Mesothelial cell of epicardium (in vitro differentiated cells): ENCODE data around the gene MAB21L4. TPM values are rescaled to one million over a fixed set of nuclear protein-coding genes. Genes with fewer than 3 reads are reported as not detected.

Experiments
- DNase-seq, 2 experiments: peaks; one replicate each; pipeline ENCODE4 v3.0.0; 2021; ENCODE audit warnings: low spot score in 2 of 2; ENCODE audit not compliant: unreplicated experiment in 2 of 2
- H3K27ac Mint-ChIP-seq: 2 replicates; pipeline ENCODE4 v1.8.0; 2021; ENCODE audit warnings: mixed read lengths
- H3K27me3 Mint-ChIP-seq: 2 replicates; pipeline ENCODE4 v1.8.0; 2021; ENCODE audit warnings: low read depth, mixed read lengths
- H3K36me3 Mint-ChIP-seq: 2 replicates; pipeline ENCODE4 v1.8.0; 2021; ENCODE audit warnings: mixed read lengths
- H3K4me1 Mint-ChIP-seq: 2 replicates; pipeline ENCODE4 v1.8.0; 2021; ENCODE audit warnings: mixed read lengths
- H3K4me3 Mint-ChIP-seq: 2 replicates; pipeline ENCODE4 v1.8.0; 2021; ENCODE audit warnings: mild to moderate bottlenecking, moderate library complexity, mixed read lengths
- H3K9me3 Mint-ChIP-seq: 2 replicates; pipeline ENCODE4 v1.8.0; 2021; ENCODE audit warnings: mixed read lengths
- CTCF ChIP-seq: fragments of 200-600 bp; sonication (generic); IDR thresholded peaks from one replicate; pipeline ENCODE4 v1.5.0; 2021; ENCODE audit warnings: antibody characterized with exemption; ENCODE audit not compliant: unreplicated experiment
- total RNA-seq: library from RNA; stranded (reverse); gene quantifications from 3 replicates; pipeline ENCODE4 v1.2.1, GENCODE V29; 2021

MAB21L4 gene
- total RNA-seq, 1 donor from 2014 or later = 2.4 TPM

GRCh38 chr2:240869109-240869955, 26.6 kb downstream of the MAB21L4 start:
- no peak overlapping the region for H3K4me3 Mint-ChIP-seq
- peaks cover 9% of the 10 kb centered on the region for H3K27me3 Mint-ChIP-seq
- no peak for TF ChIP-seq CTCF
- no peaks in the 10 kb centered on the region for H3K36me3 Mint-ChIP-seq
- DNase-seq = no peak
- H3K4me1 Mint-ChIP-seq = no peaks in the 10 kb centered on the region
- H3K9me3 Mint-ChIP-seq = no peaks in the 10 kb centered on the region
- no peak overlapping the region for H3K27ac Mint-ChIP-seq

GRCh38 chr2:240868286-240869108, 27.5 kb downstream of the MAB21L4 start, which contains the start of gene AGXT:
TSS of gene AGXT (plus strand) at chr2:240868824. CDS start at chr2:240868866, 42 bp downstream.
- H3K4me1 Mint-ChIP-seq = no peaks in the 10 kb centered on the region
- peaks cover 16% of the 10 kb centered on the region for H3K27me3 Mint-ChIP-seq
- TF ChIP-seq CTCF = no peak
- no peak within 1 kb of the TSS for H3K27ac Mint-ChIP-seq
- no peaks in the 10 kb centered on the region for H3K9me3 Mint-ChIP-seq
- H3K4me3 Mint-ChIP-seq = no peak within 1 kb of the TSS
- DNase-seq = no peak
- H3K36me3 Mint-ChIP-seq = no peaks in the 10 kb centered on the region

DNA sequence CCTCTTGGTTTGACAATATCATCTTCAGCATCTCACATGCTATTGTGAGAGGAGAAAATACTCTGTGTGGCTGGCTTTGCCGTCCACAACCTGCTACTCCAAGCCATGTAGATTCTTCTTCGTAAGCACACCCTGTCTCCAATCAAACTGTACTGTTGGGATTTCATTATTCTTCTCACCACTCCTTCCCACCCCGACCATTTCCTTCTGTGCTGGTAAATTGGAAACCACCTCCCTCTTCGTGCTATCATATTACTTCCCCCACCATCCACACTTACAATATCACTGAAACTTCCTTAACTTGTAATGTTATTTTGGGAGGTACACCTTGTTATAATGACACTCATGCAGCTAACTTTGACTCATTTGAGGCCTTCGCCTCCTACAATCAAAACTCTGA, 30.6 kb downstream of the MAB21L4 start:
- H3K4me1 Mint-ChIP-seq = peaks cover 2% of the 10 kb centered on the region
- no peaks in the 10 kb centered on the region for H3K36me3 Mint-ChIP-seq
- H3K27ac Mint-ChIP-seq = no peak overlapping the region
- no peak for DNase-seq
- peaks cover 21% of the 10 kb centered on the region for H3K27me3 Mint-ChIP-seq
- no peaks in the 10 kb centered on the region for H3K9me3 Mint-ChIP-seq
- no peak overlapping the region for H3K4me3 Mint-ChIP-seq
- no peak for TF ChIP-seq CTCF

DNA sequence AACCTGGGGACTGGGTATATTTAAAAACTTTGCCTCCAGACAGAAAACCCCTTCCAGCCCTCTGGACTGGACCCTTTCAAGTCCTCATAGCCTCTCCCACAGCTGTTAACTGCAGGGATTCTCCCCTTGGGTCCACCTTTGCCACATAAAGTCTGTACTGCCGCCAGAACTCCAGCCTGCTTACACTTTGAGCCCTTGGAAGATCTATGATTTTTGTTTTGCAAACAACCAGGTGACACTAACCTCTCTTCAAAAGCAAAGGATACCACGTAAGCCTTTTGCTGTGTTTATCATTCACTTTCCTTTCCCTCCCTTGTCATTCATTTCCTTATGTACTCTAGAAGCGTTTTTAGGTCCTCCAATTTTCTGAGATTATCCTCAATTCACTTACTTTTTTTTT, 31.5 kb downstream of the MAB21L4 start:
- H3K9me3 Mint-ChIP-seq = no peaks in the 10 kb centered on the region
- no peak for DNase-seq
- H3K4me1 Mint-ChIP-seq = peaks cover 2% of the 10 kb centered on the region
- peaks cover 22% of the 10 kb centered on the region for H3K27me3 Mint-ChIP-seq
- H3K4me3 Mint-ChIP-seq = no peak overlapping the region
- H3K36me3 Mint-ChIP-seq = no peaks in the 10 kb centered on the region
- TF ChIP-seq CTCF = no peak
- H3K27ac Mint-ChIP-seq = no peak overlapping the region

DNA sequence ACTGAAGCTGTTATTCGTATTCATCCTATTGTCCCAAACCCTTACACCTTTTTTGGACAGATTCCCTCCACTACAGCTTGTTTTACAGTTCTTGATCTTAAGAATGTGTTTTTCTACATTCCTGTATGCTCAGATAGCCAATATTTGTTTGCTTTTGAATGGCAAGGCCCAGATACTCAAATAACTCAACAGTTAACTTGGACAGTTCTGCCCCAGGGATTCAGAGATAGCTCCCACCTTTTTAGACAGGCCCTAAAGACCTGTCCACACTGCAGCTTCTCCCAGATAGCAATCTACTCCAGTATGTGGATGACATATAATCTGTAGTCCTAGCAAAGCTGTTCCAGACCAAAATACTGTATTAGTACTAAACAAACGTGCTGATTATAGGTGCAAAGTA, 34.4 kb downstream of the MAB21L4 start:
- peaks cover 2% of the 10 kb centered on the region for H3K4me1 Mint-ChIP-seq
- H3K9me3 Mint-ChIP-seq = no peaks in the 10 kb centered on the region
- H3K27me3 Mint-ChIP-seq = peaks cover 23% of the 10 kb centered on the region
- no peak overlapping the region for H3K27ac Mint-ChIP-seq
- no peak overlapping the region for H3K4me3 Mint-ChIP-seq
- no peak for DNase-seq
- TF ChIP-seq CTCF = no peak
- H3K36me3 Mint-ChIP-seq = no peaks in the 10 kb centered on the region
